NCI-H1694 treated with DMSO at 0.1 percent for 48 hours (cell line): ENCODE results near the gene INMT.
A peak's percentile ranks its signal among the peaks of the same experiment; 100 is the strongest.

Source experiments
- DNase-seq: peaks from one replicate; lab custom pipeline; 2025; lab: John Stamatoyannopoulos, UW

INMT gene

DNA sequence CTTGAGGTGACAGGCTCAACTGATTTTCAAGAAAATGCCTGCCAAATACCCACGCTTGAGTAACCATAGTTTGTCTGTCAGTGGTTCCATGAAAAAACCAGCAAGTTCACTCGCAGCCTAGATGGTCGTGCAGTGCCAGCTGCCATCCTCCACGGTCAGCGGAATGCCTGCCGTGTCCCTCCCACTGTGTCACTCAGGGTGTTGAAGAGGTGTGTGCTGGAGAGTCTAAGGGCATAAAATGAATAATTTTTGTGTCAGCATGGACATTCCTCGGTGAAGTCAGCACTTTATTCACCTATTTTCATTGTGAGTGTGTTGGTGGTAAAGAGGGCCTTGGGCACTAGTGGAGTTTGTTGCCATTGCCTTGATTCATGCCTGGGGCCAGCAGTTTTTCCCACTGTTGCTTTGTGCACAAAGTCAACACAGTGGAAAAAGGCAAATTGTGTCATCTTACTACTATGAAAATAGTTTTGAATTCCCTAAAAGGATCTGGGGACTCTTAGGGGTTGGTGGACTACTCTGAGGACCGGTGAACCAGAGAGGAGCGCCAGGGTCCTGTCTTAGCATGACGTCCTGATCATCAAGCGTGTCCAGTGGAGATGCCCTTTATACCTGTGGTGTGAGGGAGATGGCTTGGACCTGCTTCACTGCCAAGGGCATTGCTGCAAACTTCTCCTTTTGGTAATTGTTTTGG lies 36.9 kb downstream of the INMT start:
- no peak for DNase-seq

DNA sequence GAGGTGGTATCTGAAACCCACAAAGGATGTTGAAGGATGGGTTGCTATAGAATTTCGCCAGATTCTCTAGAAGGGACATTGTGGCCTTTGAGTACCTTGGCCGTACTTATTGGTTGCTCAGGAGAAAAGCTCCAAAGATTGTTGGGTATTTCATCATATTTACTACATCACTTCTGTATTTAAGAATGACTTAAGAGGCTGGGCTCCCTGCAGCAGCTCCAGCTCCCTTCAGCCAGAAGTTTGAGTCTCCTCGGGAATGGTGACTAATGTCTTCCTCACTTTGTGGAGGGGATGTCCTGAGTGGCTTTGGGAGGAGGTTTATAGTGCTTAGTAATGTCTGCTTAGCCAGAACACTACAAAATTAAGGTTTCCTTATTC lies 37.4 kb downstream of the INMT start:
- DNase-seq: no peak

DNA sequence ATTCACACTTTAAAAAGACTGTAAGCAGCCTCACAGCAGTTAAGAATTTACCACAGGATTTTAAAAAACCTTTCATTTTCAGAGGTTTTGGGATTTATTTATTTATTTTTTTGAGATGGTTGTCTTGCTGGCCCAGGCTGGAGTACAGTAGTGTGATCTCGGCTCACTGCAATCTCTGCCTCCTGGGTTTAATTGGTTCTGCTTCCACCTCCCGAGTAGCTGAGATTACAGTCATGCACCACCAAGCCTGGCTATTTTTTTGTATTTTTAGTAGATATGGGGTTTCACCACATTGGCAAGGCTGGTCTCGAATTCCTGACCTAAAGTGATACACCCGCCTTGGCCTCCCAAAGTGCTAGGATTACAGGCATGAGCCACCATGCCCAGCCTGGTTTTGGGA lies 38.4 kb downstream of the INMT start:
- DNase-seq: no peak

DNA sequence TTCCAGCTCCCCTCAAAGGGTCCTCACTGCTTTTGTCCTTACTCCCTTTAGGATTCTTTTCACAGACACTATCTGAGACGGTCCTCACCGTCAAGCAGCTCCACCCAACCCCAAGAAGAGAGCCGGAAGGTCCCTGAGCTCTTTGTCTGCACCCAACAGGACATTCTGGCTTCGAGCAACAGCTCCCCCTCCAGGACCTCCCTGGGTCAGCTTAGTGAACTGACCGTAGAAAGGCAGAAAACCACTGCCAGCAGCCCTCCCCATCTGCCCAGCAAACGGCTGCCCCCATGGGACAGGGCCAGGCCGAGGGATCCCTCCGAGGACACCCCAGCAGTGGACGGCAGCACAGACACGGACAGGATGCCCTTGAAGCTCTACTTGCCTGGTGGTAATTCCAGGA lies 39.2 kb downstream of the INMT start:
- DNase-seq: no peak

DNA sequence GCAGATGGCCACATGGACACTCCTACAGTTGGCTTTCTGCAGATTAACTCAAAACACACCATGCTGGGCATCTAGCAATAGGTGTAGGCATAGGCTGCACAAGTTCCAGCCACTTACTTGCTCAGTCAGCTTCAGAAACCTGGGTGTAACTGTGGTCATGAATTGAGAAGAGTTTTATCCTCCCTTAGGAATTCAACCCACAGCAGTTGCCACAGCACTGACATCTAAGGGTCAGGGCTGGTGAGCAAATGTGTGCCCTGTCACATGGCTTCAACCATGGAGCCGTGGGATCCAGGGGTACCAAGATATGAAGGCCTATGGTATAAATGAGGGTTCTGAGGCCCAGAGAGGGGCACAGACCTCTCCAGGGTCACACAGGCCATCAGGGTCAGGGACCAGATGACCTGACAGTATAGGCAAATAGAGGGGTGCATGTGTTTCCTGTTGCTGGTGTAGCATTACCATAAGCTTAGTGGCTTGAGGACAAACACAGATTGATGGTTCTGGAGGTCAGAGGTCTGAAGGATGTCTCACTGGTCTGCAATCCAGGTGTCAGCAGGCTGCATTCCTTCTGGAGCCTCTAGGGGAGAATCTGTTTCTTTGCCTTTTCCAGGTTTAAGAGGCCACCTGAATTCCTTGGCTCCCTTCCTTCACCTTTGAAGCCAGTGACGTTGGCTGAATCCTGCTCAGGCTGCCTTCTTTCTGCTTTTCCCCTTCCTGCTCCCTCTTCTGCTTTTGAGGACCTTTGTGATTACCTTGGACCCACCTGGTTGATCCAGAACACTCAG lies 43.4 kb downstream of the INMT start:
- DNase-seq: no peak

DNA sequence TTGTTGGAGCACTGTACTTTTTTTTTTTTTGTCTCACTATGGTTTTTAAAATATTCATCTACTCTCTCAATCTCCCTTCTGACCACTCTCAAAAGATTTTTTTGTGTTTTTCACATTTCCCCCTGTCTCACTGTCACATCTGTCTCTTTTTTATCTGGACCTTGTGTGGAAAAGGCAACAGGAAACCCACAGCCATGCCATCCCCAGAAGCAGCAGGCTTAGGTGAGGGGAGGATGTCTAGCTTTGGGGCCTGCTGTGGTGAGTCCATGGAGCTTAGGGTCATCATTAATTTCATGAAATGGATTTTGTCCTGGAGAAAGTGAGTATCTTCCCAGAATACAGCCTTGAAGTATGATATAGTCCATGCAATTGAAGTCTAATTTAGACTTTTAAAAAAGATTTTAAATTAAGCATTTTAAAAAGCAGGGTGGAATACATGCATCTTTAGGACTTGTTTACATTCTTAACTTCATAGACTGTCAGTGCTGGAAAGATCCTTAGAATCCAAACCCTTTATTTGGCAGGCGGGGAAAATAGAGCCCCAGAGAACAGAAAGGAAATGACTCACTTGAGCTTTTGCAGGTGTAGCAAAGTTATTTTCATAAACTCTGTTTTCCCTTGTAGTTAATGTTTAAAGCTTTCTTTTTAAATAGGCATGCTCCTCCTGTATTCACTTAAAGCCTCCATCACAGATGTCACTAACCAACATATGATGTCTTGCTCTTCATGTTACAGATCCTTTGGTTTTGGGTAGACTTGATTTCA lies 44.4 kb downstream of the INMT start:
- no peak for DNase-seq

DNA sequence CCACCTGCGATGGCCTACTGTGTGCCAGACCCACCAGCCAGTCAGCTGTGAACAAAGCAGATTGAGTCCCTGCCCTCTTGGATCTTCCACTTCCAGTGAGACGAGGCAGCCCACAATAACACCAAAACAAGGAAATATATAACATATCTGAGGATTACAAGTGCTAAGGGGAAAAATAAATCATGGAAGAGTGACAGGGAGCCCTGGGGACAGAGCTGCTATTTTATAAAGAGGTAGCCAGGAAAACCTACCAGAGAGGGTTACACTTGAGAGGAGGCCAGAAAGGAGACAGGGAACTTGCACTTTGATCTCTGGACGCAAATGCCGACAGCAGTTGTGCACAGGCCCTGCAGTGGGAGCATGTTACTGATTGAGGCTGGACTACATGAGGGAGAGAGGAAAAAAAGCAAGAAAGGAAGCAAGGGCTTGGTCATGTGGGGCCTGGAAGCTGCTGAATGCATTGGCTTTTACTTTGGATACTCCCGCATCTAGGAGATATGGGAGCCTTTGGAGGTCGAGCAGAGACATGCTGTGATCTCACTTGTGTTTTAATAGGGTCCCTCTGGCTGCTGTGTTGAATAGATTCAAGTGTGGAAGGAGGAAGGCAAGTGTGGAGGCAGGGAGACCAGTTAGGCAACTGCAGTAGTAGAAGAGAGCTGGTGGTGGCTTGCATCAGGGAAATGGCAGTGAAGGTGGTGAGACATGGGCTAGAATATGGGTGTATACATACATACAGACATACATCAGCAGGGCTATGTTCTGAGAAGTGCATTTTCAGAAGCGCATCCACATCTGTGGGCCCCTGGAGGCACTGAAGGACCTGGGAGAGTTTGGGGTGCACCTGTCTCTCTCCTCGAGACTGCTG lies 45.5 kb downstream of the INMT start:
- no peak for DNase-seq

DNA sequence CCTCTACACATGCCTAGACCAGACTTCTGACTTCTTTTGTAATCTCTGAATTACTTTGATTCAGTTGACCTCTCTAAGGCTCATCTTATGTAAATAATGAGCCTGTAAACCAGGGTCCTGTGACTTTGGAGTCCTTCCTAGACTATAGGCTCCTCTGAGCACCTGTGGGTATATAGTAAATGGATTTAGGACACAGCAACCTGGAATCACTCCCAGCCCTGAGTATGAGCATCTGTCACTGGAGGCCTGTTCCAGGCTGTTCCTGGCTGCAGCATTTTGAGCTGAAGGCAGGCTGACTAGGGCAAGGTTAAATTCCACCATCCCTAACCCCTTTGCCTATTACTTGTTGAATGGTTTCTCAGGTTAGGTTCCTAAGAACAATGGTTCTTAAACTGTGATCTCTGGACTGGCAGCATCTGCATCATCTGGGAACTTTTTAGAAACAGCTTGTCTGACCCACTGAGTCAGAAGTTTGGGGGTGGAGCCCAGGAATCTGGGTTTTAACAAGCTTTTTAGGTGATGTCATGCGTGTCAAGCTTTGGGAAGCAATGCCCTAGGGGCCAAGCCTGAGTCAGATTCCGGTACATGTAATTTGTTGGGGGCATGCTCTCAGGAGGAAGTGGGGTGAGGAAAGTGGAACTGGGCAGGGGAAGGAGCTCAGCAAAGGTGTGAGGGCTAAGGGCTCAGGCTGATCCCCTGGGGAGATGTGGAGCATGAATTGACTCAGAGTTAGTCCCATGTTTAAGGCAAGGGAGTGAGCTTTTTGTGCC lies 47.5 kb downstream of the INMT start:
- peak; percentile 19 for DNase-seq

DNA sequence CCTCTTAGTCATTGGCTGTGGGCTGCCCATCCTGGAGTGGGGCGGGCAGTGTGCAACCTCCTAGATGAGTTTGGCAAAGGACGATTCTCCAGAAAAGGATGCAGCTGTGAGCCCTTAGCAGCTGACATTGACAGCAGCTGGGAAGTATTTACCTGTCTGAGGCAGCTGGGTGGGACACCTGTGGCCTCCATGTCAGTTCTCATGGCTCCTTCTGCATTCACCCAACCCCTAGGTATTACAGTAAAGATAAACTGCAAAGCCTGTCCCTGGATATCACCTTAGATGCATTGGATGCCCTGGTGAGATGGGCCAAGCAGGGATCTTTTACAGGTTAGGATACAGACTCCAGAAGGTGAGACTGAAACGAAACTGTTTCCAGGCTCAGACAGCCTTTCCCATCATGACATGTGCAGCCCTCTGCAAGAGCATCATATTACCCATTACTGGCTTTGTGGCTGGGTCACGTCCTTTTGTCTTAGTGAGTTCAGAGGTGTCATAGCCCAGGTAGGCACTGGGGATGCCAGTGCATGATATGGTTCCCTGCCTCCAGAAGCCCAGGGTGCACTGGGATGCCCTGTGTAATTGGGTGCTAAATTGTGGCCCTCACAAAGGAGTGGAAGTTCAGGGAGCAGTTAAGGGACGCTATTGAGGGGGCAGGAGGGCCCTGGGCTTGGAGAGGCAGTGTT lies 48.2 kb downstream of the INMT start:
- no peak for DNase-seq

DNA sequence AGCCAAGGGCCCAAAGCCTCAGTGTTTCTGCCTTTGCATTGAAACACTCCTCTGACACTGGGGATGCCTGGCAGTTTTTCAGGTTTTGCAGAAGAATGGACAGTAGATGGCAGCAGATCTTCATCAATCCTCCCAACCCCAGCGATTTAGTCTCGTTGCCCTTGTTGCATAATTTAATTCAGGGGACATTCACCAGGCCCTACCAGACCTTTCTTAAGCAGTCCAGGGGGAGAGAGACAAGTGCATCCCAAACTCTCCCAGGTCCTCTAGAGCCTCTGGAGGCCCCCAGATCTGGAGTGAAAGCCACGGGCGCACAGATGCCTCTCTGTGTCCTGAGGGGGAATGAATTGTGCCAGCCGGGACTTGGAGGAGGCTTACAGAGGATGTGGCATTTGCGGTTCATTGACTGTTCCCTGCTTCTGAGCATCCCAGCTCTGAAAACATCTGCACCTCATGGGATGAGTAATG lies 48.9 kb downstream of the INMT start:
- peak; percentile 79 for DNase-seq

DNA sequence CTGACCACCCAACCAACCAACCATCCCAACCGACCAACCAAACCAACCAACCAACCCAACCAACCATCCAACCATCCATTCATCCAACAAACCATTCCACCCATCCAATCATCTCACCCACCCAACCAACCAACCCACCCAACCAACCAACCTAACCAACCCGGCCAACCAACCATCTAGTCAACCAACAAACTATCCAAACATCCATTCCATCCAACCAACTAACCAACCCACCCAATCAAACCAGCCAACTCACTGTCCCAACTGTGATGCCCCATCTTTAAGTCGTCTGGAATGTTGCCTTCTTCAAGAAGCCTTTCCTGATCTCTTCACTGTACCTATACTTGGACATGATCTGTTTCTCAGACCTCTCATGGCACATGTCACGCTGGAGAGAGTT lies 50.9 kb downstream of the INMT start:
- DNase-seq: no peak

DNA sequence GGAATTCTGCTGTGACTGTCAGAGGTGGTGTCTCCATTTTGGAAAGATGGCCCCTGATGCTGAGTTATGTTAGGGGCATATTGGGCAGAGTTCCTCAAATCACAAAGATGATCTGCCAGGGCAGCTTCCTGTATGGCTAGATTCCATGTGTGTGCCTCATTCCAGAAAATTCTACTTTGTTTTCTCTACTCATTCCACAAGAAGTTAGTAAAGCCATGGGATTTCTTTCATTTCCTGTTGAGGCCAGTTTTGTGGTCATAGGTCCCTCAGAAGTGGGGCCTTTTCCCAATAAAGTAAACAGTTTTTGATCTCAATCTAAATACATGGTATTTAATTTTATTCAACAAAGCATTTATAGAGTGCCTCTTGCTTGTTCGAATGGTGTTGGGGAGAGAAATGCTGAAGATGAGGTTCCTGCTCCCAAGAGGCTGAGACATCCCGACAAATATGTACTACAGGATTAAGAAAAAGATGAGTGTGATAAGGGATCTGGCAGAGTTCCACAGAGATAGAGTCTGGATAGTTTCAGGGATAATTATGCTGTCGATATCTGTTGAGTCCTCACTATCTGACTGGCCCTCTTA lies 52.2 kb downstream of the INMT start:
- DNase-seq: no peak

DNA sequence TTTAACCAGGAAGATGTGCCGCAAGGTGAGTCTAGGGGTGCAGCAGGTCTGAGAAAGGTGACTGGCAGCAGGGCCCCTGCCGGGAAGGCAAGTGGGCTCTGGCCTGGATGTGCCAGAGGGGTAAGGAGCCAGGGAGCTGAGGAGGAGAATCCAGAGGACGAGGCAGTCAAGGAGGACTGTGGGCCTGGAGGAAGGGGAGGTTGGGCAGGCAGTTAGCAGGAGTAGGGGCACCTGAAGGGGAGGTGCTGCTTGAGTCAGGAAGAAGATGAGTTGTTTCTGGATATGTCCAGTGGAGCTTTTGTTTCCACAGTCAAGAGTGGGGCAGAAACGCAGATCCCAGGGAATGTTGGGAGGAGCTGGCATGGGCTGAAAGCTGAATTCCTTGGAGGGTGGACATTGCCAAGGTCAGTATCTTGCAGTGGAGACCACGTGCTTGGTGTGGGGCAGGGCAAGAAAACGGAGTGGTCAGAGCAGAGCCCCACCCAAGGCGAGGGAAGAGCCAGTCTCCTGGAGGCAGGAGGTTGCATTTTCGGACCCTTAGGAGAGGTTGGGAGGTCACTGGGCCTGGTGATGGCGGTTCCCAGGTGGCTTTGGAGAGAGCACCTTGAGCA lies 53.3 kb downstream of the INMT start:
- DNase-seq: no peak

DNA sequence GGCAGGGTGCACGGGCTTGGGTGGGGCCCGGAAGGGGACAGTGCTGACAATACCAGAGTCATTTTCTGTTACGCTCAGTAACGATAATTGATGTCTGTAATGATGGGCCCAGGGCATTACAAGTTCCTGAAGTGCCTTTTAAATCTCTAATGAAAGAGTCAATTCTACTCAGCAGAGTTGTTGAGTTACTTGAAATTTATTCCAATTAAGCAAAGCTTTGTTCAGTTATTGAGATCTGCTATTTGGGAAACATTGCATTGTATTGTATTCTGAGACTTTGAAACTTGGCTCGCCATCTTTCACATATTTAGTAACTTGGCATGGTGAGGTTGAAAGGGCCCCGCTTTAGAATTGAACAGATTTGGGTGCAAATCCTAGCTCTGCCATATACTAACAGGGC lies 54.0 kb downstream of the INMT start:
- no peak for DNase-seq
